Measurements from ENCODE around the gene DYRK1A. TPM values are rescaled to one million over a fixed set of nuclear protein-coding genes. Genes with fewer than 3 reads are reported as not detected.

DYRK1A gene
- total and polyA plus RNA-seq, 2 experiments from 2014 or later = 4.2 to 61.7 TPM

DNA sequence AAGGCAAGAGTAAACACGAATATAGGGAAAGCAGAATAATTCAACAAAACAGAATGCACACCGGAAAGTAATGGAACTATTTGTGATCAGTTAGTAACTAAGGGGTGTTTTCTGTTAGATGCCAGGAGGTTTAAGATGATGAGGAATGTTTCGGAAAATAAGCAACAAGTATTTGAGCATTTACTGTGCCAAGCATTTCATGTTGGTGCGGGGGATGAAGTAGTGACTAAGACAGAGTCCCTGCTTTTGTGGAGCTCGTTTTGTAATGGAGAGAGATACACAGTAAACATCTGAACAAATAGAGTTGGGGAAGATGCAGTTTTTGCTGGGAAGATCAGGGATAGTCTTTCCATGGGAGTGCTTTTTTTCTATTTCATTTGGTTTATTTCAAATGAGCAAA is 78.7 kb downstream of the DYRK1A start:
- Histone ChIP-seq H3K4me3 (no peak overlapping the region), H3K27me3 (no peaks in the 10 kb centered on the region), H3K9me3 (ENCODE audit: low read depth) (no peaks in the 10 kb centered on the region), H3K36me3 (no peaks in the 10 kb centered on the region), H3K4me1 (ENCODE audit: low read depth) (peaks cover 22% of the 10 kb centered on the region), H3K27ac (peak overlapping the region; percentile 38)
- peak in 1 of 2 donors; percentile 77 for DNase-seq (ENCODE audit: low read depth in 1 of 2, low spot score in 1 of 2)
- TF ChIP-seq, protein P1, sequence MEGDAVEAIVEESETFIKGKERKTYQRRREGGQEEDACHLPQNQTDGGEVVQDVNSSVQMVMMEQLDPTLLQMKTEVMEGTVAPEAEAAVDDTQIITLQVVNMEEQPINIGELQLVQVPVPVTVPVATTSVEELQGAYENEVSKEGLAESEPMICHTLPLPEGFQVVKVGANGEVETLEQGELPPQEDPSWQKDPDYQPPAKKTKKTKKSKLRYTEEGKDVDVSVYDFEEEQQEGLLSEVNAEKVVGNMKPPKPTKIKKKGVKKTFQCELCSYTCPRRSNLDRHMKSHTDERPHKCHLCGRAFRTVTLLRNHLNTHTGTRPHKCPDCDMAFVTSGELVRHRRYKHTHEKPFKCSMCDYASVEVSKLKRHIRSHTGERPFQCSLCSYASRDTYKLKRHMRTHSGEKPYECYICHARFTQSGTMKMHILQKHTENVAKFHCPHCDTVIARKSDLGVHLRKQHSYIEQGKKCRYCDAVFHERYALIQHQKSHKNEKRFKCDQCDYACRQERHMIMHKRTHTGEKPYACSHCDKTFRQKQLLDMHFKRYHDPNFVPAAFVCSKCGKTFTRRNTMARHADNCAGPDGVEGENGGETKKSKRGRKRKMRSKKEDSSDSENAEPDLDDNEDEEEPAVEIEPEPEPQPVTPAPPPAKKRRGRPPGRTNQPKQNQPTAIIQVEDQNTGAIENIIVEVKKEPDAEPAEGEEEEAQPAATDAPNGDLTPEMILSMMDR (IDR thresholded peaks at IDR 0.05; ENCODE audit: low read depth, low read length) = no peak

DNA sequence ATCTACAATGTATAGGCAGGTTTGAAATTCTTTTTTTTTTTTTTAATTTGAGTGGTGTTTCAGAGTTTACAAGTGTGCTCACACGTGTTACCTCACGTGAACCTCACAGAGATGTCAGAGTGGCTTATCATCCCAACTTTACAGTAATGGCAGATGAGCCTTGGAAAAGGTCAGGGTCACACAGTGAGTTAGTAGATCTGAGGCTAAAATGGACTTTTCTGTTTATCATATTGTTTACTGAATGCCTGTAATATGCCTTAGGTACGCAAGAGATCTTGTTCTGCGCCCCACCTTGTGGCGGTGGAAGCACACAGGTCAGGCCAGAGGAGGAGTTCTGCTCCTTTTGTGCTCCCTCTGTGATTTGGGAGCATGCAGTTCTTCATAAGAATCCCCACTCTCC is 80.0 kb downstream of the DYRK1A start:
- TF ChIP-seq, protein P1 (IDR thresholded peaks at IDR 0.05; ENCODE audit: low read depth, low read length) = no peak
- Histone ChIP-seq H3K36me3 (no peaks in the 10 kb centered on the region), H3K27me3 (no peaks in the 10 kb centered on the region), H3K27ac (peak overlapping the region; percentile 57), H3K4me1 (ENCODE audit: low read depth) (peaks cover 29% of the 10 kb centered on the region), H3K9me3 (ENCODE audit: low read depth) (no peaks in the 10 kb centered on the region), H3K4me3 (no peak overlapping the region)
- no peak for DNase-seq (ENCODE audit: low read depth in 1 of 2, low spot score in 1 of 2)

DNA sequence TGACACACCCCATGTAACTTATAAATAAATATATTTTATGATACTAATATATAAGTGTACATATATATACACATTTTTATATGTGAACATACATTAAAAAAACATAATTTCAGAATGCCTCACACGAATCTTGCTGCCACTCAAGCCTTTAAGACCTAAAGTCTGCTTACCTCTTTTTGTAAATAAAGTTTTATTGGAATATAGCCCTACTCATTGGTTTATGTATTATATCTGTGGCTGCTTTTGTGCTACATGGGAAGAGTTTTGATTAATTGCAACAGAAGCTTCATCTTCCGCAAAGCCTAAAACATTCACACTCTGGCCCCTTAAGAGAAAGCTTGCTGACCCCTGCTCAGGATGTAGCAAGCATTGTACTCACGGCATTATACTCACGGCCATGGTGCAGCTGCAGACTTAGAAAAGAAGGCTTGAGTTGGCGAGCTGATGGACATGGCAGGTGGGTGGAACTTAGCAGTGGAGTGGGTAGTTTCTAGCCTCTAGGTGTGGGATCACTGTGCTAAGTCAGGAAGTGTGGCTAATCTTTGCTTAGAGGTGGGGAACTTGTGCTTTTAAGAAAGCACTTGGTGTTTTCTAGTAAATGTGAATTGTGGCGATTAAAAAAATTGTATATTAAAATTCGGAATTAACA is 80.8 kb downstream of the DYRK1A start:
- H3K27ac ChIP-seq = peak overlapping the region; percentile 41

DNA sequence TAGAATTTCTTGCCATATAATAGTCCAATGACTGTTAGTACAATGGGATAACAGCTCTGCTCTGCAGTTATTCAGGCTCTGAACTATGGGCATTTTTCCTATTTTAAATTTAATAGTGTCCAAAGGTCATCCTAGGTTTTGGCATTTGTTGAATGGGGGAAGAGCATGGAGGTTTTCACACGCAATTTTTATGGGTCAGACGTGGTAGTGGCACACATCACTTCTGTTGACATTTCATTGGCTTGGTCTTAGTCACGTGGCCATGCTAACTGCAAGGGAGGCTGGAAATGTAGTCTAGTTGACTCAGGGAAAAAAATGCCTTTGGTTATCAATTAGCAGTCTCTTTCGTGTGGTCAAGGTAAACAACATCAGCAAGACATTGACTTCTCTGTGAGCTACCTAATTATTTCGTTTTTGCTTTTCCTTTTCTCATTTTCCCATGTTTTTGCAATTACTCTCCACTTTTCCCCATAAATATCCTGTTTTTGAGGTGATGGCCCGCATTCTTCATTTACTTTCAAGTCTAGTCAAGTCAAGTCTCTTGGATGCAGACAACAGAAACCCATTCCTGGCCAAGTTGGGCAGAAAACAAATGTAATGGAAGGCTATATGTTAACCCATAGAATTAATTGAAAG is 82.8 kb downstream of the DYRK1A start:
- TF ChIP-seq, protein P1 (IDR thresholded peaks at IDR 0.05; ENCODE audit: low read depth, low read length) = no peak
- Histone ChIP-seq H3K9me3 (ENCODE audit: low read depth) (no peaks in the 10 kb centered on the region), H3K27me3 (no peaks in the 10 kb centered on the region), H3K27ac (peak overlapping the region; percentile 64), H3K36me3 (no peaks in the 10 kb centered on the region), H3K4me1 (ENCODE audit: low read depth) (peaks cover 51% of the 10 kb centered on the region), H3K4me3 (no peak overlapping the region)
- no peak for DNase-seq (ENCODE audit: low read depth in 1 of 2, low spot score in 1 of 2)

More for the DNA sequence above, 80.8 kb downstream of the DYRK1A start:
- peak in 1 of 2 donors; percentile 27 for DNase-seq (ENCODE audit: low read depth in 1 of 2, low spot score in 1 of 2)
- Histone ChIP-seq H3K36me3 (no peaks in the 10 kb centered on the region), H3K27me3 (no peaks in the 10 kb centered on the region), H3K9me3 (ENCODE audit: low read depth) (no peaks in the 10 kb centered on the region), H3K4me3 (no peak overlapping the region), H3K4me1 (ENCODE audit: low read depth) (peaks cover 37% of the 10 kb centered on the region)
- TF ChIP-seq, protein P1 (IDR thresholded peaks at IDR 0.05; ENCODE audit: low read depth, low read length) = no peak

DNA sequence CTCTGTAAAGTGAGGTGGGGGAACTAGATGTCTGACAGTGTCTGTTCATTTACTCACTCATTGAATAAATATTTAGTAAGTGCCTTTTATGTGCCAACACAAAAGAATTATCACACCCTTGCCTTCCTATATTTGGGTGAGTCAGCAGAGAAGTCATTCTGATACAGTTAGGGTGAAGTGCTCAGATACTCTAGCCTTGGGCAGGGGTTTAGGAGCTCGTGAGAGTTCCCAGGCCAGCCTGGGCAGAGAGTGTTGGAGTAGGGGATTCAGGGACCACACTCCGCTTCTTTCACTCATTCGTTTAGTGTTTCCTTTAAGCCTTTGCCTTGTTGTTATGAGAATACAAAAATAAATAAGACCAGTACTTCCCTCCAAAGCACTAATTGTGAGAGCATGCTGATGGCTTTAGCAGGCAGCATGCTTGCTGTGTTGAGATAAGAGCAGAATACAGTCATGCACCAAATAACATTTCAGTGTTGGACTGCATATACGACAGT is 83.9 kb downstream of the DYRK1A start:
- H3K4me1 ChIP-seq (ENCODE audit: low read depth) = peaks cover 59% of the 10 kb centered on the region
- no peak overlapping the region for H3K4me3 ChIP-seq
- peak in 1 of 2 donors; percentile 34 for DNase-seq (ENCODE audit: low read depth in 1 of 2, low spot score in 1 of 2)
- H3K27me3 ChIP-seq = no peaks in the 10 kb centered on the region
- no peaks in the 10 kb centered on the region for H3K9me3 ChIP-seq (ENCODE audit: low read depth)
- H3K36me3 ChIP-seq = no peaks in the 10 kb centered on the region
- H3K27ac ChIP-seq = peak overlapping the region; percentile 64
- TF ChIP-seq, protein P1 (IDR thresholded peaks at IDR 0.05; ENCODE audit: low read depth, low read length) = no peak

Data from cardiac muscle cell (in vitro differentiated cells and primary cell).